NCI-H748 (cell line): ENCODE results near the gene SPEN.
"Not testable (repeated sequence)": the region's sequence is repeated elsewhere in the genome, so short reads cannot be mapped to it uniquely, and the experiment has no call there.

ENCODE experiments used
- DNase-seq: peaks from one replicate; lab custom pipeline; 2025; ENCODE audit not compliant: unreplicated experiment; lab: John Stamatoyannopoulos, UW

SPEN gene

GRCh38 chr1:15834406-15835204 lies 12.9 kb upstream of the SPEN start:
- DNase-seq: peak; percentile 95

- DNase-seq: no peak
These were observed 12.2 kb upstream of the SPEN start for GRCh38 chr1:15835205-15835740.

- peak; percentile 98 for DNase-seq
These were observed 11.6 kb upstream of the SPEN start for GRCh38 chr1:15835741-15836510.

- DNase-seq: not testable (repeated sequence)
These were observed 11.1 kb upstream of the SPEN start for GRCh38 chr1:15836511-15836771.

- DNase-seq: no peak
These were observed 10.5 kb upstream of the SPEN start for GRCh38 chr1:15836772-15837669.

GRCh38 chr1:15837931-15838330 lies 9.6 kb upstream of the SPEN start:
- DNase-seq: no peak

- no peak for DNase-seq
These were observed 8.8 kb upstream of the SPEN start for GRCh38 chr1:15838721-15839120.

- no peak for DNase-seq
These were observed 3.5 kb upstream of the SPEN start for GRCh38 chr1:15843826-15844572.

- DNase-seq: not testable (repeated sequence)
These were observed 1.5 kb upstream of the SPEN start for GRCh38 chr1:15846056-15846455.

- DNase-seq: no peak
These were observed 311 bp downstream of the SPEN start for GRCh38 chr1:15847893-15848142.

GRCh38 chr1:15848143-15848928 lies 829 bp downstream of the SPEN start:
- peak; percentile 43 for DNase-seq

GRCh38 chr1:15848929-15849774 lies 1.6 kb downstream of the SPEN start:
- DNase-seq: peak; percentile 91

GRCh38 chr1:15849775-15850324 lies 2.3 kb downstream of the SPEN start:
- peak; percentile 85 for DNase-seq

GRCh38 chr1:15850471-15851001 lies 3.0 kb downstream of the SPEN start:
- peak; percentile 28 for DNase-seq

GRCh38 chr1:15851210-15852035 lies 3.9 kb downstream of the SPEN start:
- DNase-seq: no peak

GRCh38 chr1:15852036-15852827 lies 4.7 kb downstream of the SPEN start:
- DNase-seq: no peak

GRCh38 chr1:15852828-15853302 lies 5.4 kb downstream of the SPEN start:
- DNase-seq: no peak
